Loucy (cell line): ENCODE results near the gene RCOR2.

Experiments
- CTCF ChIP-seq: fragments of 200-600 bp; sonication (generic); conservative IDR thresholded peaks from 2 replicates; pipeline ENCODE4 v1.5.1; 2014; ENCODE audit warnings: mild to moderate bottlenecking, antibody characterized with exemption, low read length
- EZH2phosphoT487 ChIP-seq: fragments of 200-600 bp; IDR thresholded peaks from 2 replicates; pipeline ENCODE4 v1.6.1; 2018; ENCODE audit warnings: antibody characterized with exemption, mild to moderate bottlenecking, moderate library complexity, borderline replicate concordance

- TF ChIP-seq CTCF (no peak), EZH2phosphoT487 (no peak)
Measured at GRCh38 chr11:63904743-63905142, 12.2 kb downstream of the RCOR2 start.
